H9 (cell line): Measurements from ENCODE around the gene NR2C1. TPM values are rescaled to one million over a fixed set of nuclear protein-coding genes. Genes with fewer than 3 reads are reported as not detected.

ENCODE experiments used
- DNase-seq: peaks from one replicate; pipeline ENCODE4 v3.0.0-alpha.2; 2017
- H2AFZ ChIP-seq: one replicate; pipeline ENCODE4 v1.6.1; 2013; ENCODE audit warnings: mild to moderate bottlenecking, low read length, control low read depth, moderate library complexity
- H2AK5ac ChIP-seq: 2 replicates; pipeline ENCODE4 v1.6.1; 2013; ENCODE audit warnings: low read length, control low read depth, mixed read lengths; ENCODE audit not compliant: insufficient read length
- H2BK120ac ChIP-seq: one replicate; pipeline ENCODE4 v1.6.1; 2013; ENCODE audit warnings: low read depth, mild to moderate bottlenecking, low read length, control low read depth, inconsistent platforms; ENCODE audit not compliant: poor library complexity, severe bottlenecking
- H2BK12ac ChIP-seq: 2 replicates; pipeline ENCODE4 v1.6.1; 2013; ENCODE audit warnings: low read length, control low read depth, mixed read lengths, low read depth; ENCODE audit not compliant: insufficient read length
- H2BK15ac ChIP-seq: 2 replicates; pipeline ENCODE4 v1.6.1; 2013; ENCODE audit warnings: low read depth, low read length, control low read depth
- H2BK20ac ChIP-seq: one replicate; pipeline ENCODE4 v1.6.1; 2013; ENCODE audit warnings: low read depth, mild to moderate bottlenecking, low read length, control low read depth, inconsistent platforms; ENCODE audit not compliant: poor library complexity, severe bottlenecking
- H2BK5ac ChIP-seq: 2 replicates; pipeline ENCODE4 v1.6.1; 2013; ENCODE audit warnings: low read length, control low read depth, mixed read lengths; ENCODE audit not compliant: insufficient read length
- H3K14ac ChIP-seq: 2 replicates; pipeline ENCODE4 v1.6.1; 2013; ENCODE audit warnings: low read length, control low read depth; ENCODE audit not compliant: insufficient read depth
- H3K18ac ChIP-seq: 2 replicates; pipeline ENCODE4 v1.6.1; 2013; ENCODE audit warnings: low read depth, mild to moderate bottlenecking, mixed read lengths, low read length, control low read depth; ENCODE audit not compliant: insufficient read length
- H3K23ac ChIP-seq: 2 replicates; pipeline ENCODE4 v1.6.1; 2013; ENCODE audit warnings: low read length, control low read depth, mixed read lengths, low read depth; ENCODE audit not compliant: insufficient read length
- H3K23me2 ChIP-seq: 2 replicates; pipeline ENCODE4 v1.6.1; 2013; ENCODE audit warnings: low read depth, mild to moderate bottlenecking, mixed read lengths, low read length, control low read depth; ENCODE audit not compliant: insufficient read length, poor library complexity, severe bottlenecking
- H3K27ac ChIP-seq: 2 replicates; pipeline ENCODE4 v1.5.1; 2013; ENCODE audit warnings: low read length, control low read depth, mixed read lengths, low read depth; ENCODE audit not compliant: insufficient read length
- H3K27me3 ChIP-seq: 2 replicates; pipeline ENCODE4 v1.6.1; 2013; ENCODE audit warnings: low read length, control low read depth, inconsistent platforms; ENCODE audit not compliant: insufficient read depth
- H3K4ac ChIP-seq: 2 replicates; pipeline ENCODE4 v1.6.1; 2013; ENCODE audit warnings: low read depth, mild to moderate bottlenecking, control low read depth, inconsistent platforms, low read length, moderate library complexity
- H3K4me1 ChIP-seq: 2 replicates; pipeline ENCODE4 v1.6.1; 2013; ENCODE audit warnings: low read length, control low read depth, inconsistent platforms; ENCODE audit not compliant: insufficient read depth
- H3K4me2 ChIP-seq: 2 replicates; pipeline ENCODE4 v1.6.1; 2013; ENCODE audit warnings: low read length, control low read depth, mixed read lengths; ENCODE audit not compliant: insufficient read length, insufficient read depth
- H3K56ac ChIP-seq: 2 replicates; pipeline ENCODE4 v1.6.1; 2013; ENCODE audit warnings: low read depth, mild to moderate bottlenecking, mixed read lengths, low read length, control low read depth; ENCODE audit not compliant: insufficient read length
- H3K79me1 ChIP-seq: 2 replicates; pipeline ENCODE4 v1.6.1; 2013; ENCODE audit warnings: low read depth, mild to moderate bottlenecking, moderate library complexity, low read length, control low read depth, inconsistent platforms; ENCODE audit not compliant: insufficient read depth, poor library complexity, severe bottlenecking
- H3K79me2 ChIP-seq: 2 replicates; pipeline ENCODE4 v1.6.1; 2013; ENCODE audit warnings: low read length, control low read depth, inconsistent platforms; ENCODE audit not compliant: insufficient read depth
- H3K9ac ChIP-seq: 2 replicates; pipeline ENCODE4 v1.6.1; 2013; ENCODE audit warnings: low read length, control low read depth, mixed read lengths; ENCODE audit not compliant: insufficient read length; ENCODE audit errors: extremely low read depth
- H3K9me3 ChIP-seq: one replicate; pipeline ENCODE4 v1.6.1; 2013; ENCODE audit warnings: low read depth, low read length, inconsistent platforms; ENCODE audit not compliant: control insufficient read depth
- H3T11ph ChIP-seq: one replicate; pipeline ENCODE4 v1.6.1; 2013; ENCODE audit warnings: mild to moderate bottlenecking, low read length, control low read depth, inconsistent platforms
- H4K20me1 ChIP-seq: one replicate; pipeline ENCODE4 v1.6.1; 2013; ENCODE audit not compliant: control insufficient read depth, insufficient read length, insufficient read depth
- H4K5ac ChIP-seq: 2 replicates; pipeline ENCODE4 v1.6.1; 2013; ENCODE audit warnings: low read depth, mild to moderate bottlenecking, mixed read lengths, low read length, control low read depth; ENCODE audit not compliant: insufficient read length
- H4K8ac ChIP-seq: replicated peaks from 2 replicates; pipeline ENCODE4 v1.6.1; 2013; ENCODE audit warnings: low read length, control low read depth, mixed read lengths, low read depth; ENCODE audit not compliant: insufficient read length
- H4K91ac ChIP-seq: 2 replicates; pipeline ENCODE4 v1.6.1; 2013; ENCODE audit warnings: low read depth, mild to moderate bottlenecking, moderate library complexity, mixed read lengths, low read length, control low read depth; ENCODE audit not compliant: insufficient read length
- H3K27ac Mint-ChIP-seq, 3 experiments: 2 replicates in 2 of 3; 3 replicates in 1 of 3; pipeline ENCODE4 v1.8.0; 2020 to 2021; ENCODE audit warnings: mixed read lengths in 3 of 3, mild to moderate bottlenecking in 1 of 3, moderate library complexity in 1 of 3
- H3K27me3 Mint-ChIP-seq: 2 replicates; pipeline ENCODE4 v1.8.0; 2021; ENCODE audit warnings: low read depth, mild to moderate bottlenecking, moderate library complexity, mixed read lengths
- H3K36me3 Mint-ChIP-seq, 3 experiments: 2 replicates in 2 of 3; 3 replicates in 1 of 3; pipeline ENCODE4 v1.8.0; 2020 to 2021; ENCODE audit warnings: low read depth in 3 of 3, mixed read lengths in 3 of 3; ENCODE audit not compliant: insufficient read depth in 1 of 3
- H3K4me1 Mint-ChIP-seq, 2 experiments: 2 replicates each; pipeline ENCODE4 v1.8.0; 2020; ENCODE audit warnings: mixed read lengths in 2 of 2
- H3K4me3 Mint-ChIP-seq, 2 experiments: 2 replicates in 1 of 2; 3 replicates in 1 of 2; pipeline ENCODE4 v1.8.0; 2020 to 2021; ENCODE audit warnings: mild to moderate bottlenecking in 2 of 2, mixed read lengths in 2 of 2, moderate library complexity in 1 of 2
- H3K9me3 Mint-ChIP-seq, 2 experiments: 2 replicates in 1 of 2; 3 replicates in 1 of 2; pipeline ENCODE4 v1.8.0; 2020; ENCODE audit warnings: mild to moderate bottlenecking in 2 of 2, mixed read lengths in 2 of 2, moderate library complexity in 1 of 2
- CTCF ChIP-seq: fragments of 200-600 bp; sonication (generic); conservative IDR thresholded peaks from 3 replicates; pipeline ENCODE4 v1.8.0; 2021; ENCODE audit warnings: antibody characterized with exemption, mild to moderate bottlenecking
- WGBS: extraction: QIAGEN DNeasy Blood & Tissue Kit; methylation state at CpG from one replicate; pipeline ENCODE4 v1.1.7; 2013; ENCODE audit warnings: missing lambda C conversion rate, low lambda C conversion rate, mixed read lengths; ENCODE audit not compliant: insufficient read length; ENCODE audit errors: extremely low coverage; 5-methylcytosine and 5-hydroxymethylcytosine counted together
- total RNA-seq: library from RNA; stranded (reverse); gene quantifications from 2 replicates; pipeline ENCODE4 v1.2.1, GENCODE V29; 2021

The NR2C1 gene
- total RNA-seq, 1 experiment from 2014 or later, result 47.0 TPM

- Histone ChIP-seq H3T11ph (no peak overlapping the region), H3K79me2 (no peaks in the 10 kb centered on the region), H2BK120ac (no peak overlapping the region), H2BK15ac (no peak overlapping the region), H3K27me3 (no peaks in the 10 kb centered on the region), H3K79me1 (no peaks in the 10 kb centered on the region), H3K14ac (no peak overlapping the region), H3K4ac (no peak overlapping the region), H3K56ac (no peak overlapping the region), H3K9me3 (no peaks in the 10 kb centered on the region), H2BK20ac (no peak overlapping the region), H3K4me1 (no peaks in the 10 kb centered on the region), H3K9ac (no peak overlapping the region), H2AFZ (no peak overlapping the region), H2BK5ac (no peak overlapping the region), H2BK12ac (no peak overlapping the region), H4K91ac (no peak overlapping the region), H3K4me2 (no peak overlapping the region), H4K20me1 (no peaks in the 10 kb centered on the region), H4K5ac (no peak overlapping the region), H2AK5ac (no peak overlapping the region), H3K23me2 (peaks cover 4% of the 10 kb centered on the region), H3K23ac (no peak overlapping the region), H3K27ac (no peak overlapping the region), H3K18ac (no peak overlapping the region), H4K8ac (no peak overlapping the region)
- Mint-ChIP-seq H3K9me3 (peaks cover 8 to 15% of the 10 kb centered on the region in 2 experiments; a peak in 4 of 5 replicates), H3K4me1 (peaks cover 4% of the 10 kb centered on the region in 2 experiments), H3K27ac (no peak overlapping the region), H3K27me3 (no peaks in the 10 kb centered on the region; the same call in none of the 2 replicates), H3K4me3 (no peak overlapping the region), H3K36me3 (peaks cover 0 to 3% (median 3%) of the 10 kb centered on the region in 3 experiments; a peak in 2 of 7 replicates)
- WGBS, result no CpG with 5 or more reads among the region's 4 CpGs
- no peak for TF ChIP-seq CTCF
- no peak for DNase-seq
These were observed 67.2 kb downstream of the NR2C1 start for GRCh38 chr12:95006206-95006605.
